ACC112 (cell line): ENCODE data around the gene FADS2.

ENCODE experiments used
- H2AFZ ChIP-seq: fragments of 200-600 bp; sonication (generic); one replicate; pipeline ENCODE4 v1.6.0; 2017; ENCODE audit warnings: antibody characterized with exemption, low read length; ENCODE audit not compliant: unreplicated experiment
- H3K27ac ChIP-seq: fragments of 200-600 bp; sonication (generic); 2 replicates; pipeline ENCODE4 v1.5.1; 2014; ENCODE audit warnings: low read depth, mild to moderate bottlenecking, antibody characterized with exemption, low read length, moderate library complexity
- H3K27me3 ChIP-seq: fragments of 200-600 bp; sonication (generic); 2 replicates; pipeline ENCODE4 v1.6.1; 2014; ENCODE audit warnings: mild to moderate bottlenecking, antibody characterized with exemption, low read length, moderate library complexity, mixed read lengths; ENCODE audit not compliant: insufficient read depth
- H3K36me3 ChIP-seq: fragments of 200-600 bp; sonication (generic); 2 replicates; pipeline ENCODE4 v1.6.1; 2016; ENCODE audit warnings: mild to moderate bottlenecking, antibody characterized with exemption, low read length, moderate library complexity, mixed read lengths; ENCODE audit not compliant: insufficient read depth
- H3K4me1 ChIP-seq: fragments of 200-600 bp; sonication (generic); one replicate; pipeline ENCODE4 v1.6.1; 2016; ENCODE audit warnings: low read length, mixed read lengths; ENCODE audit not compliant: insufficient read depth, unreplicated experiment, control insufficient read depth
- H3K4me3 ChIP-seq: fragments of 200-600 bp; sonication (generic); 2 replicates; pipeline ENCODE4 v1.5.1; 2014; ENCODE audit warnings: mild to moderate bottlenecking, low read depth, low read length
- H3K79me2 ChIP-seq: fragments of 200-600 bp; sonication (generic); one replicate; pipeline ENCODE4 v1.6.0; 2016; ENCODE audit warnings: low read length; ENCODE audit not compliant: control insufficient read depth, unreplicated experiment, insufficient read depth

Gene FADS2

GRCh38 chr11:61913699-61914395 lies 85.7 kb downstream of the FADS2 start:
- Histone ChIP-seq H3K4me1 (no peaks in the 10 kb centered on the region), H2AFZ (no peak overlapping the region), H3K4me3 (no peak overlapping the region), H3K36me3 (no peaks in the 10 kb centered on the region), H3K27me3 (no peaks in the 10 kb centered on the region), H3K79me2 (no peaks in the 10 kb centered on the region), H3K27ac (no peak overlapping the region)

GRCh38 chr11:61914471-61915171 lies 86.5 kb downstream of the FADS2 start:
- H2AFZ ChIP-seq: no peak overlapping the region
- H3K79me2 ChIP-seq: no peaks in the 10 kb centered on the region
- no peak overlapping the region for H3K27ac ChIP-seq
- no peak overlapping the region for H3K4me3 ChIP-seq
- H3K36me3 ChIP-seq: no peaks in the 10 kb centered on the region
- H3K27me3 ChIP-seq: no peaks in the 10 kb centered on the region
- H3K4me1 ChIP-seq: no peaks in the 10 kb centered on the region

- Histone ChIP-seq H2AFZ (peak overlapping the region; percentile 24), H3K27ac (no peak overlapping the region), H3K4me3 (peak overlapping the region; percentile 87)
These were observed 88.7 kb downstream of the FADS2 start for GRCh38 chr11:61916737-61917333.

More at GRCh38 chr11:61916737-61917333, 88.7 kb downstream of the FADS2 start:
- no peaks in the 10 kb centered on the region for H3K79me2 ChIP-seq
- no peaks in the 10 kb centered on the region for H3K27me3 ChIP-seq
- no peaks in the 10 kb centered on the region for H3K4me1 ChIP-seq
- H3K36me3 ChIP-seq: no peaks in the 10 kb centered on the region
